Lung (tissue), 12 donors: ENCODE measurements around the gene VSIG4. TPM values are rescaled to one million over a fixed set of nuclear protein-coding genes. Genes with fewer than 3 reads are reported as not detected.
"Not testable (repeated sequence)": the region's sequence is repeated elsewhere in the genome, so short reads cannot be mapped to it uniquely, and the experiment has no call there.

Experiments used
- ATAC-seq: fragments of 200-7000 bp; cut with Tn5 transposase; one replicate; pipeline ENCODE4 v1.9.1; 2020; ENCODE audit warnings: moderate number of reproducible peaks; ENCODE audit not compliant: insufficient read depth, low FRiP score
- DNase-seq, 3 donors: peaks; one replicate each; pipeline ENCODE4 v3.0.0-alpha.2; 2013 to 2017
- H3K27ac ChIP-seq, 2 donors: one replicate each; pipeline ENCODE4 v1.5.1; 2013; ENCODE audit warnings: mild to moderate bottlenecking in 2 of 2, moderate library complexity in 2 of 2, control low read depth in 1 of 2, inconsistent platforms in 1 of 2, low read depth in 1 of 2, low read length in 1 of 2
- H3K27me3 ChIP-seq, 3 donors: one replicate each; pipeline ENCODE4 v1.5.1; 2013; ENCODE audit warnings: low read length in 2 of 3; ENCODE audit not compliant: control insufficient read depth in 3 of 3, insufficient read depth in 3 of 3
- H3K36me3 ChIP-seq, 4 donors: one replicate each; pipeline ENCODE4 v1.5.1; 2013; ENCODE audit warnings: low read length in 4 of 4, mild to moderate bottlenecking in 1 of 4, moderate library complexity in 1 of 4; ENCODE audit not compliant: control insufficient read depth in 4 of 4, insufficient read depth in 4 of 4
- H3K4me1 ChIP-seq, 5 donors: one replicate each; pipeline ENCODE4 v1.5.1; 2013; ENCODE audit warnings: low read length in 5 of 5, mild to moderate bottlenecking in 2 of 5, moderate library complexity in 1 of 5; ENCODE audit not compliant: control insufficient read depth in 5 of 5, insufficient read depth in 5 of 5
- H3K4me3 ChIP-seq: one replicate; pipeline ENCODE4 v1.5.1; 2013; ENCODE audit warnings: mild to moderate bottlenecking, control low read depth, moderate library complexity
- H3K9ac ChIP-seq, 2 donors: one replicate each; pipeline ENCODE4 v1.5.1; 2013; ENCODE audit warnings: low read length in 2 of 2, control low read depth in 1 of 2; ENCODE audit not compliant: insufficient read depth in 1 of 2
- H3K9me3 ChIP-seq, 4 donors: one replicate each; pipeline ENCODE4 v1.5.1; 2013; ENCODE audit warnings: low read length in 3 of 4, mild to moderate bottlenecking in 1 of 4, moderate library complexity in 1 of 4; ENCODE audit not compliant: control insufficient read depth in 4 of 4, insufficient read depth in 3 of 4
- CTCF ChIP-seq: IDR thresholded peaks from 2 replicates; pipeline ENCODE4 v1.5.1; 2012; ENCODE audit warnings: mild to moderate bottlenecking; ENCODE audit errors: control extremely low read depth, extremely low read depth
- WGBS, 2 donors: extraction: QIAGEN DNeasy Blood & Tissue Kit; methylation state at CpG; one replicate each; pipeline ENCODE4 v1.1.7; 2013; 5-methylcytosine and 5-hydroxymethylcytosine counted together
- polyA plus RNA-seq, 2 donors: library from polyadenylated mRNA; stranded (reverse); fragments of 200-250 nt; gene quantifications; one replicate each; pipeline ENCODE4 v1.2.1, GENCODE V29; 2013
- total RNA-seq, 2 donors: library from RNA; depleted of rRNA in 1 of 2; stranded (reverse); fragments of >200 nt in 1 of 2; gene quantifications; one replicate each; pipeline ENCODE4 v1.2.1, GENCODE V29; 2014 to 2021
- donor health status: control.
- donor health status: control.
- donor health status: Bipolar disorder and iron deficiency.
- donor health status: healthy.
- donor health status: DM: yes; HTN: yes; CAD: no.

Gene VSIG4
- total and polyA plus RNA-seq, 4 donors = 13.7 to 255 (median 154) TPM

DNA sequence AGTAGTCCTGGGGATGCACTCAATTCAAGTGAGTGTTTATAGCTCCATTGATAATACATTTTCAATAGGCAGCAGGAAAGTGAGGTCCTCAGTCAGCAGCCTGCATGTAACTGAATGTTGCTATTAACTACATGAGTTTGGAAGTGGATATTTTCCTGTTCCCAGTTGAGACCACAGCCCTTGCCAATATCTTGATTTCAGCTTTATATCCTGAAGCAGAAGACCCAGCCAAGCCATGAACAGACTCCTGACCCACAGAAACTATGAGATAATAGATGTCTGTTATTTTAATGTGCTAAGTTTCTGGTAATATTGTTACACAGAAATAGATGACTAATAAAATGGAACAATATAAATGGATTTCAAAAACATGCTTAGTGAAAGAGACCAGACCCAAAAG, 63.7 kb downstream of the VSIG4 start:
- H3K9ac ChIP-seq = no peak overlapping the region
- DNase-seq (no peak), ATAC-seq (no peak)
- H3K36me3 ChIP-seq = no peaks in the 10 kb centered on the region
- no peak overlapping the region for H3K4me3 ChIP-seq
- H3K9me3 ChIP-seq = no peaks in the 10 kb centered on the region
- no peaks in the 10 kb centered on the region for H3K27me3 ChIP-seq
- no peaks in the 10 kb centered on the region for H3K4me1 ChIP-seq
- TF ChIP-seq CTCF = no peak
- H3K27ac ChIP-seq = no peak overlapping the region

DNA sequence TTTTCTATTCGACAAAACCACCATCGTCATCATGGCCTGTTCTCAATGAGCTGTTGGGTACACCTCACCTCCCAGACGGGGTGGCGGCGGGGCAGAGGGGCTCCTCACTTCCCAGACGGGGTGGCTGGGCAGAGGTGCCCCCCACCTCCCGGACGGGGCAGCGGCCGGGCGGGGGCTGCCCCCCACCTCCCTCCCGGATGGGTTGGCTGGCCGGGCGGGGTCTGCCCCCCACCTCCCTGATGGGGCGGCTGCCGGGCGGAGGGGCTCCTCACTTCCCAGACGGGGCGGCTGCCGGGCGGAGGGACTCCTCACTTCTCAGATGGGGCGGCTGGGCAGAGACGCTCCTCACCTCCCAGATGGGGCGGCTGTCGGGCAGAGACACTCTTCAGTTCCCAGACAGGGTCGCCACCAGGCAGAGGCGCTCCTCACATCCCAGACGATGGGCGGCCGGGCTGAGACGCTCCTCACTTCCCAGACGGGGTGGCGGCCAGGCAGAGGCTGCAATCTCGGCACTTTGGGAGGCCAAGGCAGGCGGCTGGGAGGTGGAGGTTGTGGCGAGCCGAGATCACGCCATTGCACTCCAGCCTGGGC, 64.6 kb downstream of the VSIG4 start:
- 93 to 99% methylated on average over 16 to 38 of the region's 38 CpGs for WGBS, 2 donors

More for the DNA sequence above, 64.6 kb downstream of the VSIG4 start:
- not testable (repeated sequence) for ATAC-seq, H3K9ac ChIP-seq, H3K4me1 ChIP-seq, DNase-seq, H3K27me3 ChIP-seq, H3K9me3 ChIP-seq, H3K27ac ChIP-seq, H3K36me3 ChIP-seq, H3K4me3 ChIP-seq

Other genes with a start within 250 kb of the VSIG4 start
- gene HEPH, start 124.2 kb upstream of the VSIG4 start, total RNA-seq = 10 to 100 TPM in 1 of 2 donors, 1 to 10 TPM in 1; 9.5 to 21.1 TPM
- gene HEPH, start 124.2 kb upstream of the VSIG4 start, polyA plus RNA-seq = 1 to 10 TPM; 1.6 to 3.2 TPM